Nephron progenitor cell (in vitro differentiated cells): ENCODE results near the gene PDPN.

Experiments
- DNase-seq: peaks from one replicate; pipeline ENCODE4 v3.0.0; 2021
- H3K27ac Mint-ChIP-seq: 2 replicates; pipeline ENCODE4 v1.8.0; 2021; ENCODE audit warnings: mild to moderate bottlenecking, moderate library complexity, mixed read lengths
- H3K27me3 Mint-ChIP-seq: 2 replicates; pipeline ENCODE4 v1.8.0; 2021; ENCODE audit warnings: mild to moderate bottlenecking, low read depth, mixed read lengths; ENCODE audit not compliant: poor library complexity
- H3K36me3 Mint-ChIP-seq: 2 replicates; pipeline ENCODE4 v1.8.0; 2021; ENCODE audit warnings: low read depth, mixed read lengths
- H3K4me1 Mint-ChIP-seq: 2 replicates; pipeline ENCODE4 v1.8.0; 2021; ENCODE audit warnings: mixed read lengths
- H3K4me3 Mint-ChIP-seq: 2 replicates; pipeline ENCODE4 v1.8.0; 2021; ENCODE audit warnings: mild to moderate bottlenecking, moderate library complexity, mixed read lengths
- H3K9me3 Mint-ChIP-seq: 2 replicates; pipeline ENCODE4 v1.8.0; 2021; ENCODE audit warnings: mild to moderate bottlenecking, moderate library complexity, mixed read lengths
- TF ChIP-seq, protein P1 (sequence below): fragments of 200-600 bp; sonication (generic); IDR thresholded peaks from 2 replicates; pipeline ENCODE4 v1.5.0; 2021; ENCODE audit warnings: antibody characterized with exemption

Gene PDPN

DNA sequence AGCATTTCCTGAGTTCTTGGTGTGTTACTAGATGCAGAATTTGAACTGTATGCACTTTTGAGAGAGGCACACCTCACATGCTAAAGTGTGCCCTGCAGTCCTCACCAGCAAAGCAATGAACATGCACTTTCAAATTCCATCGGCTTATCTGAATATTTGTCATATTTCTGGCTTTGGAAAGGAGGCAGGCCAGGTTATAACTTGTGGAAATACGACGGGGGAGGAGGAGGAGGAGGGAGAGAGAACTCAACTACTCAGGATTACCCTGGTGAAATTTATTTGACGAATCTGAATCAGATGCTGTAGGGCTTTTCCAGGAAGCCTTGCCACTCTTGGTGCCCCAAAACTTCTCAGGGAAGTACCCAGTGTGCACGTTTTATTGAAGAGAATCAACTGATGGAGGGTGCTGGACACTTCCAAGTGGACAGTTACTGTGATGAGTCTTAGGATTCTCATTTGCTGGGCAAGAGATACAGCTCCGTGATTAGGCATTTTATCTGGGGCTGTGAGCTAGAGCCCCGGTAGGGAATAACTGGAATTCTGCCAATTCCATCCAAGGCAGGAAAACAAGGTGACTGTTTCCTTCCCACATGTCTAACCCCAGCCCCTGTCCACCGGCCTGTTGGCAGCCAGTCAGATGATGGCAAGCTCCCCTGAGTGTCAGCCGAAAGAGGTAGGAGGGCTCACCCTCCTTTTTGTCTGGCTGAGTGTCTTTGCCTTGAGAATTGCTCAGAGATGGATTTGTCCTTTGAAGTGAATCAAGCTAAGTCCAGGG lies 3.8 kb downstream of the PDPN start:
- DNase-seq = no peak
- TF ChIP-seq, protein P1, sequence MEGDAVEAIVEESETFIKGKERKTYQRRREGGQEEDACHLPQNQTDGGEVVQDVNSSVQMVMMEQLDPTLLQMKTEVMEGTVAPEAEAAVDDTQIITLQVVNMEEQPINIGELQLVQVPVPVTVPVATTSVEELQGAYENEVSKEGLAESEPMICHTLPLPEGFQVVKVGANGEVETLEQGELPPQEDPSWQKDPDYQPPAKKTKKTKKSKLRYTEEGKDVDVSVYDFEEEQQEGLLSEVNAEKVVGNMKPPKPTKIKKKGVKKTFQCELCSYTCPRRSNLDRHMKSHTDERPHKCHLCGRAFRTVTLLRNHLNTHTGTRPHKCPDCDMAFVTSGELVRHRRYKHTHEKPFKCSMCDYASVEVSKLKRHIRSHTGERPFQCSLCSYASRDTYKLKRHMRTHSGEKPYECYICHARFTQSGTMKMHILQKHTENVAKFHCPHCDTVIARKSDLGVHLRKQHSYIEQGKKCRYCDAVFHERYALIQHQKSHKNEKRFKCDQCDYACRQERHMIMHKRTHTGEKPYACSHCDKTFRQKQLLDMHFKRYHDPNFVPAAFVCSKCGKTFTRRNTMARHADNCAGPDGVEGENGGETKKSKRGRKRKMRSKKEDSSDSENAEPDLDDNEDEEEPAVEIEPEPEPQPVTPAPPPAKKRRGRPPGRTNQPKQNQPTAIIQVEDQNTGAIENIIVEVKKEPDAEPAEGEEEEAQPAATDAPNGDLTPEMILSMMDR = no peak
- peaks cover 35% of the 10 kb centered on the region for H3K4me1 Mint-ChIP-seq
- no peak overlapping the region for H3K27ac Mint-ChIP-seq
- peaks cover 11% of the 10 kb centered on the region for H3K36me3 Mint-ChIP-seq
- peaks cover 35% of the 10 kb centered on the region for H3K27me3 Mint-ChIP-seq
- H3K9me3 Mint-ChIP-seq = no peaks in the 10 kb centered on the region
- H3K4me3 Mint-ChIP-seq = no peak overlapping the region

DNA sequence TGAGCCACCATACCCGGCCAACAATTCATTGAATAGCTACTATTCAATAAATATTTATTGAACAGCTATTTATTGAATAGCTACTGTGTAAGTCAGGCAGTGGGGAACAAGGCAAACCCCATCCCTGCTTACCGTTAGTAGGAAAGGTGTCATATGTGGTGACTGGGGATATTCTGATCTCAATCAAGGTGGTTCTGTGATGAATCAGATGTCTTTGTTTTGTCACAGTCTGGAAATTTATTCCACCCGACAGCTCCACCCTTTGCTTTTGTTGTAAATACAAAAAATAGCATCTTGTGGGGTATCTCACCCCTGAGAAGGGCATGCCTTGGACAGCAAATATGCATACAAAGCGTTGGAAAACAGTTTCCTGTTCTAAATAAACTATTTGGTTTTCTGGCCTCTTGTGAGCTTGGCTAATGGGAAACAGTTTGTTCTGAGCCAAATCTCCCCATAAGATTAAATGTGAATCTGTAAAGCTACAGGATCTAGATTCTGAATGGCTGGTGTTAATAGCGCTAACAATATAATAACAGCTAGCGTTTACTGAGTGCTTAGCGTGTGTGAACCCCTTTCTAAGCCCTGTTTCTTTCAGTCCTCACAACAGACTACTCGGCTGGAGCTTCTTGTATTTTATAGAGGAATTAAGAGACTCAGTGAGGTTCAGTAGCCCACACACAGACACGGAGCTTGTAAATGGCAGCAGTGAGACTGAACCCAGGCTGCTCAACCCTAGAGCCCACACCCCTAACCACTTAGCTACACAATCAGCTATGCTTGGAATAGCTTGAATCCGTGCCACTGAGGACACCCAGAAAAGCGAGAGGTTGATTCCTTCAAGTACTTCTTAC lies 5.5 kb downstream of the PDPN start:
- TF ChIP-seq, protein P1 = no peak
- H3K4me1 Mint-ChIP-seq = peaks cover 34% of the 10 kb centered on the region
- H3K27ac Mint-ChIP-seq = no peak overlapping the region
- peaks cover 26% of the 10 kb centered on the region for H3K27me3 Mint-ChIP-seq
- peaks cover 11% of the 10 kb centered on the region for H3K36me3 Mint-ChIP-seq
- H3K4me3 Mint-ChIP-seq = no peak overlapping the region
- DNase-seq = no peak
- H3K9me3 Mint-ChIP-seq = no peaks in the 10 kb centered on the region

DNA sequence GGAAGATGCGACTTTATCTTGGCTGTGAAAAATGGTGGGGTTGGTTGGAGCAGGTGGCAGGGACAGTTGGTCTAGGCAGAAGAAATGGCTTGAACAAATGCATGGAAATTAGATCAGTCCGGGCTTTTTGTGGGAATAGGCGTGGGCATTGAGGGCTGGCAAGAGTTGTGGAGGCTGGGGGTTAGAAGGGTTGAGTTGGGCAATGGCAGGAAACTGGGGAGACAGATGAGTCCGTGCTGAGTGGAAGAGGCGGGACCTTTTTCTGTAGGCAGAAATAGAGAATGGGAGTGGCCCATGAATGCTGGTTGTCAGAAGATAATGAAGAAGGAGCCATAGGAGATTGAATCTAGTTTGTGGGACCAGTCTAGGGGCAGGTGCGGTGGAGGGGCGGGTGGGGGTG lies 6.9 kb downstream of the PDPN start:
- no peak overlapping the region for H3K4me3 Mint-ChIP-seq
- H3K4me1 Mint-ChIP-seq = peaks cover 23% of the 10 kb centered on the region
- no peak for DNase-seq
- peaks cover 11% of the 10 kb centered on the region for H3K36me3 Mint-ChIP-seq
- peaks cover 15% of the 10 kb centered on the region for H3K27me3 Mint-ChIP-seq
- TF ChIP-seq, protein P1 = no peak
- no peak overlapping the region for H3K27ac Mint-ChIP-seq
- H3K9me3 Mint-ChIP-seq = no peaks in the 10 kb centered on the region

DNA sequence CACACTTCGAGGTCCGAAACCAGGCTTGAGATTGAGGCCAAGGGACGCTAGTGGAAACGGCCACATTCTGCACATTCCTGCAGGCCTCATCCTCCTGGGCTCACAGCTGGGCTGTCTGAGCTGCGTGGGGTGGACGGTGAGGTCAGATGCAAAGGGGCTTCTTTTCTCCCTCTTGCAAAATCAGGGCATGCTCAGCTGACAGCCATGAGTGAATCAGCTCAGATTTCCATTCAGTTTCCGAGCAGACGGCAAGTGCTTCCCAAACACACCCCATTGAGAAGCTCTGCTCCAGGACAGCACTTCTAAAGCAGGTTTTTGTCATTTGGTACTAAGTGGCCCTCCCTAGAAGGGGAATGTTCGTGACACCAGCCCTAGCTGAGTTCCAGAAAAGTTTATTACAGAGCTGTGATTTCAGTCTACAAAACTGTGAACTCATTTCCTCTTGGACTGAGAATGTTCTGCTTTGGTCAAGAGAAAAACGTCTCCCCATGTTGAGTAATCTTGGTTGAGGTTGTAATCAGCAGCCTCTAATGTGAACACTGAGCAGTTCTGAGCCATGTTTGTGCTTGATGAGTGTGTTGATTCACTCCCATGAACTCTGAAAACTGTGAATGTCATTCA lies 10.0 kb downstream of the PDPN start:
- no peaks in the 10 kb centered on the region for H3K9me3 Mint-ChIP-seq
- peak; percentile 35 for DNase-seq
- no peak overlapping the region for H3K4me3 Mint-ChIP-seq
- peaks cover 12% of the 10 kb centered on the region for H3K27me3 Mint-ChIP-seq
- H3K4me1 Mint-ChIP-seq = peaks cover 16% of the 10 kb centered on the region
- TF ChIP-seq, protein P1 = no peak
- H3K36me3 Mint-ChIP-seq = peaks cover 11% of the 10 kb centered on the region
- no peak overlapping the region for H3K27ac Mint-ChIP-seq

DNA sequence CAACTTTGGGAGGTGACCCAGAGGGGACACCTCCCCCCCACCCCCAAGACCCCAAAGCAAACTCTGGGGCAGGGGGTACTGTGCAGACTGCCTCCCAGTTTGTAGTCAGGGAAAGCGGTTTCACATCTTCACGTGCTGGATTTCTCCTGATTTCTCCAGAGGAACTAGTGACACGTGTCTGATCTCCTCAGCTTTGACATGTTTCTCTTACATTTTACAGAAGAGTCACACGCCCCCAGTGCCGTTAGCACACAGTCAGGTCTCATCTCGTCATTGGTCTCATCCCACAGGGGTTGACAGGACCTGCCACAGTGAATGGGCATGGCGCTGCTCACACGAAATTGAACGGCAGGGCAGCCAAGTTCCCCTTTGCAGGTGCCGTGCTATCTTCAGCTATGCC lies 11.8 kb downstream of the PDPN start:
- H3K4me1 Mint-ChIP-seq = peaks cover 16% of the 10 kb centered on the region
- no peak for DNase-seq
- peak overlapping the region; percentile 17 for H3K27ac Mint-ChIP-seq
- H3K4me3 Mint-ChIP-seq = no peak overlapping the region
- peaks cover 11% of the 10 kb centered on the region for H3K36me3 Mint-ChIP-seq
- no peaks in the 10 kb centered on the region for H3K9me3 Mint-ChIP-seq
- TF ChIP-seq, protein P1 = no peak
- H3K27me3 Mint-ChIP-seq = peaks cover 13% of the 10 kb centered on the region
